ENCODE data around the gene TNKS1BP1. TPM values are rescaled to one million over a fixed set of nuclear protein-coding genes. Genes with fewer than 3 reads are reported as not detected.
A peak's percentile ranks its signal among the peaks of the same experiment; 100 is the strongest.

The TNKS1BP1 gene
- total and polyA plus RNA-seq, 2 of the 8 experiments (the other 6 are each of a cell fraction or from before 2014, with no cell fraction given) = 50.0 to 122 TPM

- TF ChIP-seq ASH2L (IDR thresholded peaks at IDR 0.05; ENCODE audit: low read length) (peak; percentile 92), CTCF (IDR thresholded peaks at IDR 0.05; ENCODE audit: control extremely low read depth in 1 of 3, insufficient read depth in 1 of 3, low read depth in 1 of 3, low read length in 3 of 3) (peak; percentile 71 to 91 (median 72)), ATF3 (IDR thresholded peaks at IDR 0.05; ENCODE audit: insufficient read depth, low read depth, low read length) (no peak), E2F6 (IDR thresholded peaks at IDR 0.05) (peak; percentile 50; the same call in 1 of the 2 replicates), POLR2A (IDR thresholded peaks at IDR 0.05; ENCODE audit: control extremely low read depth in 1 of 2, low read depth in 2 of 2, low read length in 2 of 2) (peak in 1 of 2 experiments; percentile 25; a peak in 1 of 3 replicates), TBP (IDR thresholded peaks at IDR 0.05; ENCODE audit: low read depth, low read length) (peak; percentile 58; the same call in 1 of the 2 replicates), RBBP5 (IDR thresholded peaks at IDR 0.05; ENCODE audit: borderline replicate concordance, low read depth, low read length) (peak; percentile 77; the same call in 1 of the 2 replicates), TEAD4 (IDR thresholded peaks at IDR 0.05; ENCODE audit: low read depth, low read length) (peak; percentile 66; the same call in 1 of the 2 replicates), MAX (IDR thresholded peaks at IDR 0.05) (peak; percentile 69), SP1 (IDR thresholded peaks at IDR 0.05; ENCODE audit: low read depth, low read length) (0 out of 2 replicates have a peak, but pooled peaks have one; percentile 35), CBX8 (IDR thresholded peaks at IDR 0.05; ENCODE audit: borderline replicate concordance, low read depth, low read length) (no peak), POU5F1 (IDR thresholded peaks at IDR 0.05; ENCODE audit: low read depth, low read length) (no peak)
Observed at GRCh38 chr11:57277845-57278720, 46.7 kb downstream of the TNKS1BP1 start (continued).
